NCI-H446 treated with DMSO at 0.1 percent for 48 hours (cell line): ENCODE data around the gene PEF1.

Source experiments
- DNase-seq: peaks from one replicate; lab custom pipeline; 2025; lab: John Stamatoyannopoulos, UW

The PEF1 gene, protein sequence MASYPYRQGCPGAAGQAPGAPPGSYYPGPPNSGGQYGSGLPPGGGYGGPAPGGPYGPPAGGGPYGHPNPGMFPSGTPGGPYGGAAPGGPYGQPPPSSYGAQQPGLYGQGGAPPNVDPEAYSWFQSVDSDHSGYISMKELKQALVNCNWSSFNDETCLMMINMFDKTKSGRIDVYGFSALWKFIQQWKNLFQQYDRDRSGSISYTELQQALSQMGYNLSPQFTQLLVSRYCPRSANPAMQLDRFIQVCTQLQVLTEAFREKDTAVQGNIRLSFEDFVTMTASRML

DNA sequence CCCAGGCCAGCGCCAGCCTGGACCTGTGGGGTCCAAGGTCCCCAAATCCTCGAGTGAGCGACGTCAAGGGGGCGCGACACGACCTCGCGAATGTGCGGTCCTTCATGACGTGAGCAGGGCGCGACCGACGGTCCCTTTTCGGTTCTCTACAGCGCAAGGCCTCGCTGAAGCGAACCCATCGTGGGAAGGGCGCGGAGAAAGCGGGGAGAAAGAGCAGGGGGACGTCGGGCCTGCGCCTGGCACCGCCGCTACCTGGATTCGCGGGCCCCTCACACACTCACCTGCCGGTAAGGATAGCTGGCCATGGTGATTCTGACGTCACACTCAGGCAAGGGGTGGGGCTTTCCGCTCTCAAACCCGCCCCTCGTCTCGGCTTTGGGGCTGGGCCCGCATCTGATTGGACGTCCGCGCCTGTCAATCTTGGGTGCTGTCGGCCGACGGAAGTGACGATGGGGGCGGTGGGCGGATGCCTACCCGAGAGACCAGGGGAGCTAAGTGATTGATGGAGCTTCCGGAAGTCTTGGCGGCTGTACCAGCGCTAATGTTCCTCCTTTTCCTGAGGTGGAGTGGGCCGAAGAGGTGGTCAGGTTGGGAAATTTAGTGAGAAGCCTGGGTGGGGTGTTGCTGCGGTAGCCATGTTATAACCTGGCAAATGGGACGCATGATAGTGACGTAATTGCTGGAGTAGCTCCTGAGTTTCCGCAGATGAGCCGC, at the start of gene PEF1:
Gene PEF1 (minus strand): TSS at position 317 of the 714 bp plus-strand sequence. CDS start 12 bp downstream, at position 305.
- peak; percentile 99 for DNase-seq

DNA sequence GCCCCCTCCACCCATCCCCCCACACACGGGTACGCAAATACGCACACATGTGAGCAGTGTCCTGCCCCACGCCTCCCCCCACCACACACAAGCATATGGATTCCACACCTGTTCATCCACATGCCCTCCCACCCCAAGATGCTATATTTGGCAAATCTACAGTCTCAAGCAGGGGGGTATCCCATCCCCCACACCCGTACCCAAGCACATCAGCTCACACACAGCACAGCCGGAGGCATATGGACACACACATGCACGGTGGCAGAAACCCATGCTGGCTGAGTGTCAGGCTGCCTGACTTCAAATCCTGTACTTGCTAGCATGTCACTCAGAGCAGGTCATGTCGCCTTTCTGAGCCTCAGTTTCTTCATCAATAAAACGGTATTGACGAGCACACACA, 48.6 kb upstream of the PEF1 start:
- DNase-seq: no peak

DNA sequence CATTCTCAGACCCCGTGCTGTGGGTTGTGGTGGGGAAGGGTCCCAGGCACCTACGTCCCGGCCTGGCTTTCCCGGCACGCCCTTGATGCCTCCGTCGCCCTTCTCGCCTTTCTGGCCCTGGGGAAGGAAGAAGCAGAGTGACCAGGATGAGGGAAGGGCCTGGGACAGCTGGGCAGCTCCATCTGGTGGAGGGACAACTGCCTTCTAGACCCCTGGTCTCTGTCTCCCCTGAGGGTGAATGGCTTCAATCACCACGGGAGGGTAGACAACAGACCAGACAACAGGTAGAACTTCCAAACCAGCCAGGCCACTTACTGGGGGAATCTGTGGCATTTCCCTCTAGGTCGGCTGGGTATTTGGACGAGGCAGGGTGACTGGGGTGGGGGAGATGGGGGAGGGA, 47.3 kb upstream of the PEF1 start:
- no peak for DNase-seq

DNA sequence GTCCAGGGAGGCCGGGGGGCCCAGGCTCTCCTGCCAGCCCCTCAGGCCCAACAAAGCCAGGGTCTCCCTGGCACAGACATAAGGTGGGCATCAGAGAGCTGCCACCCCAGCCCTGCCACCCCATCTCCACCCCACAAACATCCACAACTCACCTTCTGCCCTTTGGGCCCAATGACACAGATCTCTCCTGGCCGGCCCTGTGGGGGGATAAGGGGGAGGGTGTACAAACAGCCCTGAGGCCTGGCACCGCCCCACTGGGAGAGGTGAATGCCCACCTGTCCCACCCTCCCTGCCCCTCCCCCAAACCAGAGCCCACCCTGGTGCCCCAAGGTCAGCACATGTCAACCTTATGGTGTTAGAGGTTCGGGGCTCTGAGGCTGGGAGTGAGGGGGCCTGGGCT, 46.8 kb upstream of the PEF1 start:
- DNase-seq: no peak

DNA sequence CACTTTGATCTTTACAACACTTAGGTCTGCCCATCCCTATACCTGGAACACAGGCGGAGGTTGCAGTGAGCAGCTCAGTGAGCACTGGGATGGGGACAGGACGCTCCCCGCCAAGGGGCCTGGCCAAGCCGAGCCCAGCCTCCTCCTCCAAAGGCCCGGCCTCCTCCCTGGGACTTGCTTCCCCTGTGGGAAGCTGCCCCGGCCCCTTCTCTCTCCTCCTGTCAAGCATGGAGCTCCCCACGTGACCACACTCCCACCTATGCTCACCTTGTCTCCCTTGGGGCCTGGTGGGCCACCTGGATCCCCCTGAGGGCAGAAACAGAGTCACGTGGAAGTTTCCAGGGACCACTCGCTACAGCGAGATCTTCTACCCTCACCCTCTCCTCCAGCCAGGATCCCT, 46.2 kb upstream of the PEF1 start:
- DNase-seq: no peak

DNA sequence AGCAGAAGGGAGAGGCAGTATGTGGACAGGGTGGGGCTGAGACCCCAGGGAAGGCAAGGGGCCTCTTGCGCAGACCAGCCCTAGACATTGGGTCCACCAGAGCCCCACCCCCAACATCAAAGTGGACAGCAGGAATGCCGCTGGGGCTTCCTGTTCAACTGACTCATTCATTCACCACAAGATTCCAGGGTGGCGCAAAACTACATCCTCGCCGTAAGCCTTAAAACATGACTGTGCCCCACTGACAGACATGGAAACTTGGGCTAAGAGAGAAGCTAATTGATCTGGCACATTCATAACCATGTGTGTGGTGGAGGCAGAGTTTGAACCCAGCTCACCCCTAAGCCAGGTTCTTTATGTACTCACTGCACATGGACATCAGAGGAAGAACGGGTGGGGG, 45.2 kb upstream of the PEF1 start:
- no peak for DNase-seq

DNA sequence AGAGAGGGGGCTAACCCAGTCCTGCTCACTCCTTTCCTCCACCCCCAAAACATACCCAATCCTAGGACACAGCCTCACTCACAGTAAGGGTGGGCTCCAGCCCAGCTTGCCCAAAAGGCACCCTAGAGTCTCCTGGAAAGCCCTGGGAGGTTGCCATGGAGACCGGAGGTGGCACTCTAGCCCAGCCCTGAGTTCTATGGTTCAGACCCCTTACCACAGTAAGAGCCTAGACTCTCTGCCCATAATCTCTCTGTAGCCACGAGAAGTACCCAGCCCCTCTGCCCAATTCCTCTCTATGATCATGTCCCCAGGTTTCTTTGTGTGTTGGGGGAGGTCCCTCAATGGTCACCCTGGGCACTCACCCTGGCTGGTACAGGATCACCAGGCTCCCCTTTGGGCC, 44.7 kb upstream of the PEF1 start:
- DNase-seq: no peak

DNA sequence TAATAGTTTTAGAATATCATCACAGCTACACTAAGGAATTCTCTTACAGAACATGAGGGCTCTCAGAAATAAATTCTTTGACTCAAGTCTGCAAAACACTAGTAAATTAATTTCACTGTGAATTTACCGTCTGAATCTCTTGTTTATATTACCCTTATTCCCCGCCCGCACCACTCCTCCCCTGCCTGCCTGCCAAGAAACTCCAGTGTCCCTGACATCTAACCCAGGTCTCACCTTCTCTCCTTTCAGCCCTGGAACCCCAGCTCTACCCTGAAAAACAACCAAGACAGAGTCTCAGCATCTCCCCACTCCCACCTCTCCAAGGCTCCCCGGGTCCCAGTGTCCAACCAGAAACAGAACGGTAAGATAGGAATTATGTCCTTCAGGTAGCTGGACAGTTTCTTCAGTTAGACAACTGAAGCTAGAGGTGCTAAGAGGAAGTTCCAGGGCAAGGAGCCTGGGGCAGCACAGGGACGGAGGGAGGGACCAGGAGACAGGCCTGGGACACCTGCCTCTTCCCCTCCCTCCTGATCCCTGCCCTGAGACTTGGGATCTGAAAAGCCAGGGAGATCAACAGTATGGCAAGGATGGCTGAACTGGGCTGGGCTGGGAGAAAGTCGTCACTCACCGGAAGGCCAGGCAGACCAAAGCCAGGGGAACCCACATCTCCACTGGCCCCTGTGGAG, 43.7 kb upstream of the PEF1 start:
- no peak for DNase-seq

DNA sequence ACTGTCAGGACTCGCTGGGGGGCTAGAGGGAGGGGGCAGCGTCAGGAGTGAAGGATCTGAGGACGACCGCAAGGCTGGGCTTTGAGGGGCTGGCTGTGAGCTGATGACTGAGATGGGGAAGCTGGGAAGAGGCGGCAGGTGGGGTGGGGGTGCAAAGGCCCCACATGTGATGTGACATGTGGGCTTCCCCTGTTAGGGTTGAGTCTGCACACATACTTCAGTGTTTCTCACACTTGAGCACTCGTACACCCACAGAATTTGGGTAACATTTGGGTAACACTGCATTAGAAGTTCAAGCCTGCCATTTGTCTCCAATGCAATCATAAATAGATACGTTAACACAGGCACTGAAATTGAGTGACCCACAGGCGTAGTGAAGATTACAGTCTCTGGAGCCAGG, 42.9 kb upstream of the PEF1 start:
- no peak for DNase-seq

DNA sequence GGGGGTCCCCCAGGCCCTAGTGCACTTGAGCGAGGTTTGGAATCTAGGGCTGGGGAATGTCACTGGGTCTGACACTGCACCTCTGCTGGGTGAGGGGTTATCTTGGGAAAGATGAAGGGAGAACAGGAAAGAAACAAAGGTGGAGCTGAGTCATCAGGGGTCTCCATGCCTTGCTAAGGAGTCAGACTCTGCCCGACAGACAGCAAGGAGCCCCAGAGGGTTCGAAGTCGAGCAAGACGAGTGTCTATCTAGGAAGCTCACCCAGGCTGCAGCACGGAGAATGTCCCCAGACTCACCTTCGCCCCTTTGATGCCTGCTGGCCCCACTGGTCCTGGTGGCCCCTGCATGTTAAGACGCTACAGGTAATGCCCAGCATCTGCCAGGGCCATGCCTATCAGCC, 41.1 kb upstream of the PEF1 start:
- DNase-seq: no peak

DNA sequence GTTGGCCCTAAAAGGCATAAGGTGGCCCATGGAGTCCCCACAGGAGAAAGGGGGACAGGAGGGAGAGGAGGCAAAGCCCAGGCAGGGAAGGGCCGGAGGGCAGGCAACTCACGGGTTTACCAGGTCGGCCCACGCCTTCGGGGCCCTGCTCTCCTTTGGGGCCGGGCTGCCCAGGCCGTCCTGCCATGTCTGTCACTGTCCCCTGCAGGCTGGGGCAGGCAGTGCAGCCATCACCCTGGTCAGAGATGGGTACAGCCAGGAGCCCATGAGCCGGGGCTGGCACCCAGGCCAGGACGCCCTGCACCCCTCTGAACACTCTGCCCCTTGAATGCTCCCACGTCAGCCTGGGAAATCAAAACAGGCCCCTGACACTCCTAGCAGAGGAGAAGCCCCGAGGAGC, 39.3 kb upstream of the PEF1 start:
- DNase-seq: no peak

DNA sequence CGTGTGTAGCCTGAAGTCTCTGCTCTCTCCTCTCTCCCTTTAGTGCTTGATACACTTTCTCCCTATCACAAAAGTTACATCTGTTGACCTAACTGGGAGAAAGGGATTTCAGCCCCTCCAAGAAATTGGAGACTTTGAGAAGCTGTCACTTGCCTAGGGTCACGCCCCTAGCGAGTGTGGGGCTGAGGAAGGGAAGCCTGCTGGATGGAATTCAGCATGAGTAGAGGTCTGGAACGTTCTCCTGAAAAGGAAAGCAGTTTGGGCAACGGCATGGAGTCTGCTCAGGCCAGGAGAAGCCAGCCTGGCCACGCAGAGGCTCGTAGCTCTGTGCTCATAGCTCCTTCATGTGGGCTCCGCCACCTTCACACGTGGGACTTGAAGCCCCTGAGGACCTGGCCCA, 36.7 kb upstream of the PEF1 start:
- no peak for DNase-seq

DNA sequence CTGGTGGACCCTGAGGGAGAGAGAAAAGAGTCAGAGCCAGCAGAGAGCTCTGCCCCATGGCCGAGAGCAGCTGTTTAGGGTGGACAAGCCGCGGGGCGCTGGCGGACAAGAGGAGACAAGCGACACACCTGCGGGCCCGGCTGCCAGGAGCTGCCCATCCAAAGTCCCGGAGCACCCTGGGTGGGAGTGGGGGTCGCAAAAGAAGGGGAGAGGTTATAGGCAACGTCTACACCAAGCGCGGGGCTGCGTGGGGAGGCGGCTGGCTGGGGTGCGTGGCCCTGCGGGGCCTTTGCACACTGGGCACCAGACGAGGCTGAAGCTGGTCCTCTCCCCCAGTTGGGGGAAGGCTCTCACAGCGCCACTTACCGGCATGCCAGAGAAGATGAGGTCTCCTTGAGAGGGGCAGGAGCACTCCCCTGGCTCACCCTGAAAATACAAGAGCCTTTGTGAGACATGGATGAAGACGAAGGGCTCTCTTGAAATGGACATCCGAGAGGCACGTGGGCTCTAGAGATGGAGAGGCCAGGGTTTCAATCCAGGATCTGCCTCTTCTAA, 35.1 kb upstream of the PEF1 start:
- DNase-seq: no peak

DNA sequence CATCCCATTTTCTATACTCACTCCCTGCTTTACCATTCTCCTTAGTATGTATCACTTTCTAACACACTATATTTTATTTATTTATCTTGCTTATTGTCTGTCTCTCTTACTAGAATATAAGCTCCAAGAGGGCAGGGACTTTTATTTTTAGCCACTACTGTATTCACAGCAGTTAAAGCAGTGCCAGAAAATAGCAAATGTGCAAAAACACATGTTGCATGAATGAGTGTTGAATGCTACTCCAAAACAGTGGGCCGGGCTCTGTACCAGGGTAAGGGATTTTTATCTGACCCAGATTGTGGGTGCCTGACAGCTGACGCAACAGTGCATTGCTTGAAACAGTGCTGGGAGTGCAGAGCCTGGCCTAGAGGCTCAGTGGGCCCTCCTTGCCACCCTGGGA, 34.4 kb upstream of the PEF1 start:
- DNase-seq: no peak

DNA sequence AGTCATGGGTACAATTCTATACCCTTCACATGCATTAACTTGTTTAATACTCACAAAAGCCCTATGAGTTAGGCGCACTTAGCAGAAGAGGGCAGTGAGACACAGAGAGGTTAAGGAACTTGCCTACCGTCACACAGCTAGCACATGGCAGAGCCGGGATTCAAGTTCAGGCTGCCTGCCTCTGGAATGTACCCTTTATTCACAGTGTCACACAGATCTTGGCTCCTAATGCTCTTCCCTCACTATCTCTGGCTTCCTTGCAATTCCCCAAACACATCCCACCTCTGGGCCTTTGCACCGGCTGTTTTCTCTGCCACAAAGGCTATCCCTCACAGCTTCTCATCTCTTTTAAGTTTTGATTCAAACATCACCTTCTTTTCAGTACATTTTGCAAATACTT, 34.0 kb upstream of the PEF1 start:
- DNase-seq: no peak

DNA sequence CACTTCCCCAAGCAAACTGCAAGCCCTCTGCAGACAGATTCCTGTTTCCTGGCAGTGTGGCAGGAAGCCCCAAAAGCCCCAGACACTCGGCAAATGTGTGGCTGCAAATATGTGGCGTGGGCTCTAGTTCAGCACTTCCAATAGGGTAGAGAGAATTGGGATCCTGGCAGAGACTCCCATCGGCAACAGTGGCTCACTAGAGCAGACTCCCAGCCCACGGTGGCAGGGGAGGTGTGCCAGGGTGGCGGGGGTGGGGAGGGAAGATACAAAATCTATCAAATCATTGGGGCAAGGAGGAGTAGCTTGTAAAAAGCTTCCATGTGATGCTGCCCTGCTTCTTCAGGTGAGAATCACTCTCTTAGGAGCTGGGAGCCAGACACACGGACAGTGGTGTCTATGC, 33.3 kb upstream of the PEF1 start:
- DNase-seq: no peak

DNA sequence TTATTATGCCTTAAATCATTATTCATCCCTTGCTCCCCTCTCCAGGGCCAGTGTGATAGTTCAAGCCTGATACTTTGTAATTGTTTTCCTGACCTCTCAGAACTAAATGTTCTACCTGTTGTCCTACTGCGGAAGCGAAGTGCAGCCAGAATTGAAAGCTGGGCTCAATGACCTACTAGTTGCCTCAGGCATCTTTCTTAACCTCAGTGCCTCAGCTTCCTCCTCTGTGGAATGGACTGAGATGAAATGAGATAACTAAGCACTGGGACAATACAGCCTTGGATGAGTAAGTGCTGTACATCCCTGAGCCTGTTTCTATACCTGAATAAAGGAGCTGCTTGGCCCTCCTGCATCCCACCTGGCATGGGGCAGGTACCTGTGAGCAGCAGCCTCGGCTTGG, 32.7 kb upstream of the PEF1 start:
- no peak for DNase-seq

DNA sequence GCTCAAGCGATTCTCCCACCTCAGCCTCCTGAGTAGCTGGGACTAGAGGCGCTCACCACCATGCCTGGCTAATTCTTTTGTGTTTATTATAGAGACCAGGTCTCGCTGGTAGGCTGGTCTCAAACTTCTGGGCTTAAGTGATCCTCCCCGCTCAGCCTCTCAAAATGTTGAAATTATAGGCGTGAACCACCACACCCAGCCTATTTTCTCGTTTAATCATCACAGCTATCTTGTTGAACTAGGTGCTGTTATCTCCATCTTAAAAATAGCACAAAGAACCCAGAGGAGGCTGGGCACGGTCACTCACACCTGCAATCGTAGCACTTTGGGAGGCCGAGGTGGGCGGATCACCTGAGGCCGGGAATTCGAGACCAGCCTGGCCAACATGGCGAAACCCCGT, 31.1 kb upstream of the PEF1 start:
- no peak for DNase-seq

DNA sequence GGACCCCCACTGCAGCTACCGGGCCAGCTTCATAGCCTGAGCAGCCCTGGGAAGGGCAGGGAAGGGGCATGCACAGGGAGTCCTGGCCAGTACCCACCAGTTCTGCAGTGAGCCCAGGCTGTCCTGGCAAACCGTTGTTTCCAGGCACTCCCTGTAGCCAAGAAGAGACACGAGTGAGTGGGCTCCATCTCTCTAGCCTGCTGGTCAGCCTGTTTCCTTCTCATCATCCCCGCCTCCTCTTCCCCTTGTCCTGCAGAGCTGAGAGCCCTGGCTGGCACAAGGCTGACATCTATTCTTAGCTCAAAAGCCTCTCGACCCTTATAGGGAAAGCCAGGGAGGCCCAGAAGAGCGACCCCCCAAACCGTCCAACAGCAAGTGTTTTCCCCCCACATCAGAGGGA, 30.5 kb upstream of the PEF1 start:
- no peak for DNase-seq

DNA sequence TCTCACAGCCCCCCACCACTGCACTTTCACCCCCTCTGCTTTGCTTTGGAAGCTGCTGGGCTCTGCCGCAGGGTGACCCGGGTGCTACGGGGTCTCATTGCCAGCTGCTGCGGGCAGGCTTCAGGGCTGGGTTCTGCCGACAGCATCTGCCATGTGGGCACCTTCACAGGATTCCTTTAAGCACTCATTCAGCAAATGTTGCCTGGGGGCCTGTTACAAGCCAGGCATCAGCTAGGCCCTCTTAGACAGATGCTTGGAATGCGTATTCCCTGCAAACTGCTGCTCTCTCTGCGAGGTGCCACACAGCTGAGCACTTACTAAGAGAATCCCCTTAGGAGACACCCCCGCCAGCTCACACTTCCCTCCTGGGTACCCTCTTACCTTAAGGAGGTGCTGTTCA, 29.9 kb upstream of the PEF1 start:
- DNase-seq: peak; percentile 58

DNA sequence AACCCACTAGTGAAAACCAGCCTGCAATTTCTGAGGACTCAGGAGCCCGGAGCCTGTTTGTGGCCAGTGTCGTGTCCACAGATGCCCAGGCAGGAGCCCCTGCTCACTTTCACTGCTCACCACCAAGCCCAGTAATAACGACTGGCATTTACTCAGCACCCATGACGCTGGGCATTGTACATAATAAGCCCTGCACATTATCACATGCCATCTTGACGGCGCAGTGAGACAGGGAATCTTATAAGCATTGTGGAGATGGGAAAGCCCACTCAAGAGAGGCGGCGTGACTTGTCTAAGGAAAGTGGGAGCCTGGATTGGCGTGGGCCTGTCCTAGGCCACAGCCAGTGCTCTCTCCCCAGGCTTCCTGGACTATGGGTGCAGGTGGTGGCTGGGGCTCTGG, 28.8 kb upstream of the PEF1 start:
- DNase-seq: no peak

DNA sequence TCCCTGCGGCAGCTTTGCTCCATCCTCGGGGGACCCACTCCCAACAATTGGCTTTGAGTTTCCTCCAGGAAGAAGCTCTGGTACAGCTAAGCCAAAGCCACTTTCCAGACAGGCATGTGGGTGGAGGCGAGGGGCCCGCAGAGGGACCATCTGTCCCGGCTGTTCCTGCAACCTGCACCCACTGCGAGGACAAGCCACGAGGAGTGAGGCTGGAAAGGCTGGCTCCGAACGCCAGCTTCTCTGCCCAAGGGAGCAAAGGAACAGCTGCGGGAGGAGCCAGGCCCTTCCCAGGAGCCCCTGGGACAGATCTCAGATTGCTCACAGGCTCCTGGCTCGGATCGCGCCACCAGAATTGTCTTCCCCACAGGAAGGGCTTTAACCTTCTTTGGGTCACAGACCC, 28.3 kb upstream of the PEF1 start:
- DNase-seq: peak; percentile 93

DNA sequence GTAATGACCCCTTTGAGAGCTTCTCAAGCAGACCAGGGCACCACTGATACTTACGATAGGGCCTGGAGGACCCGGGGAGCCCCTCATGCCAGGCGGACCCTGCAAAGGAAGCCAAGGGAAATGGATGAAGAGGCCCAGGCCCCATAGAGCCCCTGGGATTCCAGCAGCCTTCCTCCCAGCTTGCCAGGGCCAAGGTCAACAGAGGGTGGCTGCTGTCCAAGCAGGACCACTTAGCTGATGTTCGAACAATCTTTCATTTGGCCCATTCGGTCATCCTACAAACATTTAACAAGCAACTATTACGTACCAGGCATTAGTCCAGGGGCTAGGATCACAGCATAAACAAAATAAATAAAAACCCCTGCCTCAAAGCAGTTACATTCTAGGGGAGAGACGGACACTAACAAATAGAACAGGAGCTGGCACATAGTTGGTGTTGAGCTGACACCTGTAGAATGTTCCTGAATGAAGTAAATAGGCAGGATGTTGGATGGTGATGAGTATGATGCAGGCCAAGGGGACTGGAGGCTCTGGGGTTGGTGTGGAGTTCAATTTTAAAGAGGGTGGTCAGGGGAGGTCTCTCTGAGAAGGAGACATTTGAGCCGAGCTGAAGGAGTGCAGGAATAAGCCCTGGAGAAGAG, 27.0 kb upstream of the PEF1 start:
- DNase-seq: no peak
